HG02973 (cell line): Measurements from ENCODE around the gene AKT1.

ENCODE experiments used
- ATAC-seq: cut with Tn5 transposase; IDR thresholded peaks from one replicate; pipeline ENCODE4 v1.9.1; 2021; ENCODE audit warnings: moderate library complexity; ENCODE audit not compliant: unreplicated experiment

Gene AKT1

DNA sequence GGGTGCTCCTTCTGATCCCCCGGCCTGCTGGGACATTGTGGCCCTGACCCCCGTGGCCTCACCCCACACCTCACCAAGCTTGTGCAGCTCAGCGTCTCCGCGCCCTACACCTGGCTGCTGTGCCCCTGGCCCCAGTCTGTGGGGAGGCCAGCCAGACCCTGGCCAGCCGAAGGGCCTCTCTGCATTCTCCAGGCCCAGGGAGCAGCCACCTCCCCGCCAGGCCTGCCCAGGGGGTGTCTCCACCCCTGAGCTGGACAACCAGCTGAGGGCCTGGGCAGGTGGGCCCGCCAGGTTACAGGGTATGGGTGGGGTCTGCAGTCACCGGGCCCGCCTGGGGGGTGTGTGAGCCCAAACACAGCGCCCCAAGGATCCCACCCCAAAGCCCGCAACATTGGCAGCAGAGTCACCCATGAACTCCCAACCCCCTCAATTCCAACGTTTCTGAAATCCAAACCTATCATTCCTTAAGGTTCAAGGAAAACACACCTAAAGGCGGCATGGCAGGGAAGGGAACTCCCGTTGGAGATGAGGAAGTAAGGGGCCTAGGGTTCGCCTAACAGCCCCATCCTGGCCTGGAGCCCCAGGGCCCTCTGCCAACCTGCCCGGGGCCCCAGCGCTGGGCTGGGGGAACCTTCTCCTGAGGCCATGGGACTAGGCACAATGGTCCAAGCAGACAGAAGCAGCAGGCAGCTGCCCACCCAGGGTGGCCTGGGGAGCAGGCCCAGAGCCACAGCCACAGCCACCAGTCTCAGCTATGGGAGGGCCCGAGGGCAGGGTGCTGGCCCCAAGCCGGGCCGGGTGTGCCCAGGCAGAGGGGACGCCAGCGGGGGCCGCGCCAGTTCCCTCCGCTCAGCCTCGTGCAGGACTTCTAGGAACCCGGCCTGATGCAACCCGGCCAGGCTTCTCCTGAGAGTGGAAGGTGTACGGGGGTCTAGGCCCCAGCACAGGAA lies 8.5 kb downstream of the AKT1 start:
- ATAC-seq = no peak

DNA sequence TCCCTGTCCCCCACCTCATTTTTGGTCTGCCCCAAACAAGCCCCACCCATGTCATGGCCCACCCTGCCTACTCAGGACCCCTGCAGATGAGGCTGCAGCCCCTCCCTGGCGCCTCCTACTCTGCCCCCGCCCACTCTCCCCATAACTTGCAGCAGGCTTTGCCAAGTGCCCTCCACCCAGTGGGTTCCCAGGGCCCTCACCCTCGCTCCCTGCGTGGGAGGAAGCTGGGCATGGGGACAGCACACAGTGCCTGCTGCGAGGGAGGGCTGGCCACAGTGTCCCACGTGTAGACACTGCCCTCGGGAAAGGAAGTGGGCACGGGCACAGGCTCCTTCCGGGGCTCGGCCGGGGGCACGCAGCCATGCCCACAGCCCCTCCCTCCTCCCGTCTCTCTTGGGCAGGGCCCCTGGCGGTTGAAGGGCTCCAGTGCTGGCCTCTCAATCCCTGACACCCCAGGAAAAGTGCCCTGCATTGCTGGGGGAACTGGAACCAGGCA lies 9.4 kb downstream of the AKT1 start:
- no peak for ATAC-seq

DNA sequence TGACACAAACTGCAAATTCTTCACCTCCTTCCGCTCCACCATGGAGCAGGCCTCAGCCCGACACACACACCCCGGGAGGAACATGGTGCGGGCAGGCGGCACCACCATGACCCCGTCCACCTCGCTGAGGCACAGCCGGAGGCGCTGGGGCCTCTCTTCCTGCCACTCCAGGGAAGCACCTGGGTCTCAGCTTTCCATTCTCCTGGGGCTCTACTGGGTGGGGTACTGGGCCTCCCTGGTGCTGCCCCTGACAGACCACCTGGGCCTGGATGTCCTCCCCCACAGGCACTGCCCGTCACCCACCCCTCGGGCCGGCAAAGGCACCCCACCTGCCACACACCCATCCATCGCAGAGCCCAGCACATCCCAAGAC lies 9.9 kb downstream of the AKT1 start:
- no peak for ATAC-seq

DNA sequence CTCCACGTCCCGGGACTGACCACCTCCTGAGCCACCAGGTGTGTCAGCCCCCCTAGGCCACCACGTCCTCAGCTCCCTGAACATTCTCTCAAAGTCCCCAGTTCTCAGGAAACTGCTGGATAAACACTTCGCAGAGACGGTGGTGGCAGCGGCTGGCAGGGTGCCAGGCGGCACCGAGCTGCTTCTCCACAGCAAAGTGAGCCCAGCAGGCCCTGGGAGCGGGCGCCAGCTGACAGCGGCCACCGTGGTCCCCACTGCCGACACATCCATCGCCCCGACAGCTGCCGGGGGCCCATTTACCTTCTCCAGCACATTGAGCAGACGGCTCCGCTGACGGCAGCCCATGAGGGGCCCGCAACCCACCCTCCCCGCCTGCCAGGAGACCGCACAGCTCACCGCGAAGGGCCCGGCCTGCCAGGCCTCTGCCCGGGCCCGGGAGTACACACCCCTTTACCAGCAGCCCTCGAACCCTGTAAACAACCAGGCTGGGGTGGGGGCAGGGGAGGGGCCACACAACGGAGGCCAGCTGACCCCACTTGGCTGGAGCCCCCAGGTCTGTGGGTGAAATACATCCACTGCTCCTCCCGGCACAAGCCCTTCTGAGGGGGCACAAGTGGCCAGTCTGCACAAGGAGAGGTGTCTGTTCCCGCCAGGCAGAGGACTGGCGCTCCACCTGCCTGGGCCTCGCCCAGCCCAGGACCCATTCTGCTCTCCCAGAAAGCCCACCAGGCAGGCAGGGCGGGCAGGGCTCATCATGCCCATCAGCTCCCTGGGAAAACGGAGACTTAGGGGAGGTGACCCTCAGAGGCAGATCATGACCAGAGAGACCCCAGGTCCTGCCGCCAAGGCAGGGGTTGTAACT lies 10.5 kb downstream of the AKT1 start:
- ATAC-seq = no peak

DNA sequence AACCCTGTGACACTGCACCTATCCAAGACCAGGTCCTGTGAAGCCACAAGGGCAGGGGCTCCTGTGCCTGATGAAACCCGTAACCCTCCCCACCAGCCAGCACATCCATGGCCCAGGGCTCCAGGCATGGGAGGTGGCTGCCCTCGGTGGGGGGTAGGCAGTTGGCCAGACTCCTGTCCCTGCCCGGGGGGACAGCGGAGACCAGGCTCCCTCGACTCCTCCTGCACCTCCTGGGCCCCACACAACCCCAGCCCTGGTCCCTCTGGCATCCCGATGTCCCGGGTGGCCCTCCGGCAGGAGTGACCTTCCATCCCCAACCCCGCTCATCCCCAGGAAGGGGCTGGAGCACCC lies 11.4 kb downstream of the AKT1 start:
- no peak for ATAC-seq

DNA sequence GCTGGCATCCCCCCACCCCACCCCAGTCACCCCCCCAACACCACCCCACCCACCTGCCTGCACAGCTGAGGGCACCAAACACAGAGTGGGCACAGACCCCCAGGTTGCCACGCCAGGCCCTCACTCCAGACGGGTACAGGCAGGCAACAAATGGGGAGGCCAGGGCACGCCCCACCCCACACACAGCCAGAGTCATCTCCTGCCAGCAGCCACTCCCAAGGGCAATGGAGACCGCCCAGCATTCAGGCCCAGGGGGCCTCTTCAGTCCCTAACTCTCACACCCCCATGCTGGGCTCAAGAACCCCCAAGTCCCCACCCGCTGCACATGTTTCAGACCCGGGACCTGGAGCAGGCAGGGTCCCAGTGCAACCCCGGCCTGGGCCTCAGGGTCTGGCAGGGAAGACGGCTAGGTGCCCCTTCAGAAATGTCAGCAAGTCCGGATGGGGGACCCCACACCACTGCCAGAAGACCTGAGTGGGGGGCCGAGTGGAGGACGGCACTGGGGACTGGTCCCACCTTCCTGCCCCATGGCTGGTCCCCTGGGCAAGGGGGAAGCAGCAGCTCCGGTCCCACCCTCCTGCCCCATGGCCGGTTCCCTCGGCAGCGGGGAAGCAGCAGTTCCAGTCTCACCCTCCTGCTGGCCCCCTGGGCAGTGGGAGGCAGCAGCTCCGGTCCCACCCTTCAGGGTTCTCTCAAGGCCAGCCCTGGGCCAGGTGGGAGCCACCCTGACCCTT lies 11.9 kb downstream of the AKT1 start:
- ATAC-seq = no peak

DNA sequence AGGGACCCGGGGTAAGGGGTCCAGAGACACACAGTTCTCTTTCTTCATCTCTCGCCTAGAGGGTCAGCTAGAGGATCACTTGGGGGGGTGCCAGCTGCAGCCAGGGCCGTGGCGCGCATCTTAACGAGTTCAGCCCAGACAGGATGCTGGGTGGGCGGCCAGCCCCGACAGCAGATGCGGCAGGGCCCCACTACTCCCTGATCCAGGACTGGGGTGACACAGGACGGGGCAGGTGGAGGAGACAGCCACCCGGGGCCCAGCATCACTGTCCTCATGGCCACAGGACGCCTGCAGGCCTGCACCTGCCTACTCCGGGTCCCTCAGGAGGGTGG lies 12.8 kb downstream of the AKT1 start:
- ATAC-seq = no peak

DNA sequence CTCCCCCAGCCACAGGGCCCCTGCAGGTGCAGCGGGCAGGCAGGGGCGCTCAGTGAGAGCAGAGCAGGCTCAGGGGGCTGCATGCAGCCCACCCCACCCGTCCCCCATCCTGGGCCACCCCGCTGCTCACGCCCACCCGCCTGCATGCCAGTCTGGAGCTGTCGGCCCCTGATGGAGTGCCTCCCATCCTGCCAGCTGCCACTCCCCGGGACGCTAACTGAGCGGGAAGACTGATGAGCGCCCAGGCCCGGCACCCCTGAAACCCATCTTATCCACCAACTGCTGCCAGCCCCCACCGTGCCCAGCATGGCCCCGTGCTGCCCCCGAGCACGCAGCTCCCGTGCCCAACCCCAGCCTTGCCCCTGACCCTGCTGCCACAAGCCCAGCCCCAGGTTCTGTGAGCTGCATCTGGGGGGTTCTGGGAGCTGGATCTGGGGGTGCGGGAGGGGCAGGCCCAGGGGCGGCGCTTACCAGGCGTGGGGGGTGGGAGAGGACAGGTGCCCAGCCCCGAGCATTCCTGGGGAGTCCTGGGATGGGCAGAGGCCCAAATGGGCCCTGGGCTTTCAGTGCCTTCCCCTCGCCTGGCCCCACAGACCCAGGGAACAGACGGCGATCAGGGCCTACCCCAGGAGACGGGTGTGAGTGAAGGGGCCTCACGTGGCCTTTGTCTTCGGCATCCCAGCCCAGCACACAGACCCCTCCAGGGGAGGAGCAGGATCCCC lies 13.3 kb downstream of the AKT1 start:
- ATAC-seq = no peak

DNA sequence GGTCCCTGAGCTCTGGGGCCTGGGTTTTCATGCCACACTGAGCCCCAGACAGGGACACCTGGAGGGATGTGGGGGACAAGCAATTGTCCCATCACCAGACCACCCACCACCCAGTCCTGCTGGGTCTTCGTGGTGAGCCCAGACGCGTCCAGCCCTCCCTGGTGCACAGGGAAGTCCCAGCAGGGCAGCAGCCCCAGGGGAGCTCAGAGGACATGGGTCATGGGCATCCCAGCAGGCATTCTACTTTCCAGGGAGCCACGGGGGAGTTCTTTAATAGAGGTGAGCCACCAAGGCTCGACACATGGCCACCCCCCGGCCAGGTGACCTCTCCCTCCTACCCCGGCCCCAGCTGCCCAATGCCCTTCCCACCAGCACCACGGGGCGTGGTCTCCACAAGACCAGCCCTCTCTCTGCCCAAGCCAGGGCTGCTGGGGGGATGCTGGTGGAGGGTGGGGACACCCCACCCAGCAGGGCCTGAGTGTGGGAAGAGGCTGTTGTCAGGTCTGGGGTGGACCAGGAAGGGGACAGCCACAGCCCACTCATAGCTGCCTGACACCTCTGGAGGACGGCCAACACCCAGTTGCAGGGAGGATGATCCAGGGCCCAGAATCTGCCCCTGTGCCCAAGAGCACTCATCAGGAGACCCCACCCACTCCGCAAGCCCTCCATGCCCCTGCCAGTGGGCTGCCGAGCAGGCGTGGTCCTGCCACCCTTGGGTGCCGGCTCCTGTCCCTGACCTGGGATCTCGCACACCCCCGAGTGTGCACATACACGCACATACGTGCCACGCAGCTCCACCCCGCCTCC lies 14.1 kb downstream of the AKT1 start:
- no peak for ATAC-seq

DNA sequence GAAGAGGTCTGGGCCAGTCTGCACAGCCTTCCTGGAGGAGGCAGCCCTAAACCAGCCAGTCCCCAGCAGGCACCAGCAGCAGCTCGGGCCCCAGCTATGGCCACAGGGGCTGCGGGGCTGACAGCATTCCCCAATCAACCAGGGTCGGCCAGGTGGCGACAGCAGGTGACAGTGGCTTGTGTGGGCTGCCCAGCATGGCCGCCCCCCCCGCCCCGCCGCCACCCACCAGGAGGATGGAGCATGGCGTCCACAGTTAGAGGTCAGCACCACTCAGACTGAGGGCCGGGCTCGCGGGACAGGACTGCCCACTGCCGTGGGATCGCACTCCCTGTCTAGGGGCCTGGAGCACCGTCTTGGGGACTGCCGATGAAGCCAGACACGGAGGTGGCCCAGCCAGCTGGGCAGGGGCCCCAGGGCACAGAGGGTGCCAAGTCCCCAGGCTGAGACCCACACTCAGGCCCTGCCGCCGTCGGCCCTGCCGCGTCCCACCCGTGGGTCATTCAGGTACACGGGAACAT lies 15.0 kb downstream of the AKT1 start:
- no peak for ATAC-seq

DNA sequence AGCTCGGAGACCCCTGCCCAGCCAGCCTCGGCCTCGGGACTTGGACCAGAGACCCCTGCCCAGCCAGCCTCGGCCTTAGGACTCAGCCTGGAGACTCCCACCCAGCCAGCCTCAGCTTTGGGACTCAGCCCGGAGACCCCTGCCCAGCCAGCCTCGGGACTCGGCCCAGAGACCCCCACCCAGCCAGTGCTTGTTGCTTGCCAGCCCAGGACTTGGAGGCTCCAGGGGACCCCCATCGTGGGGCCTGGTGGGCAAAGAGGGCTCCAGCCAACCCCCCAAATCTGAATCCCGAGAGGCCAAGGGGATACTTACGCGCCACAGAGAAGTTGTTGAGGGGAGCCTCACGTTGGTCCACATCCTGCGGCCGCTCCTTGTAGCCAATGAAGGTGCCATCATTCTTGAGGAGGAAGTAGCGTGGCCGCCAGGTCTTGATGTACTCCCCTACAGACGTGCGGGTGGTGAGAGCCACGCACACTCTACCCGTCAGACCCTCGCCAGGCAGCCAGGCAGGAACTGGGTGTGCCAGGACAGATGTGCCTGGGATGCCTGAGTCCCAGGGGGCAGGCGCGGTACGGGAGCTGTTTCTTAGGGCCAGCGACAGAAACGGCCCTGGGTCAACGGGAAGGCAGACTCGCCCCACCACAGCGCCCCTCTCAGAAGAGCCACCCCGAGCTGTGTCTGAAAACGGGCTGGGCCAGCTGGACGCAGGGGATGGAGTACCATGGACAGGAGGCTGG lies 15.6 kb downstream of the AKT1 start:
- no peak for ATAC-seq

DNA sequence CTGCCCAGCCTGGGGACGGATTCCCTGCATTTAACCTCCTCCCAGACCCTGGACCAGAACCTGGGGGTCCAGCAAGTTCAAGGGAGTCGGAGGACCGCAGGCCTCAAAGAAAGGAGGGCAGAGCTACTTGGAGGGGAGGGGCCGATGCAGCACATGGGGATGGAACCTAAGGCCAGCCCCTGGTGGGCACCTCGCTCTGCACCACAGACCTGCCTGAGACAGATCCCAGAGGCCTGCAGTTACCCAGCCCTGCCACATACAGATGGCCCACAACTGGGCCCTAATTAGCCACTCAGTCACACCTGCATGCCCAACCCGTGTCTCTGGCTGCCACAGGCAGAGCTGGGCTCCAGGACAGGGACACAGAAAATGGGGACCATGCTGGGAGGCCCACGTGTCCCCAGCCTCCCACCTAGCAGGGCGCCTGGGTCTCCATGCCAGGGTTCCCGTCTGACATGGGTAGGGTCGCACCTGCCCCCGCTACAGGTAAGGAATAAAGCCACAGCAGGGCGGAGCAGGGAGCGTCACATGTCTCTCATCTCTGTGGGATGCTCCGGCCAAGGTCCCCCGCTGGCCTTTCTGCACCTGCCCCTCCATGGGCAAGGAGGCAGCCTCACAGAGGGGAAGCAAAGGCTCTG lies 16.7 kb downstream of the AKT1 start:
- ATAC-seq = no peak

DNA sequence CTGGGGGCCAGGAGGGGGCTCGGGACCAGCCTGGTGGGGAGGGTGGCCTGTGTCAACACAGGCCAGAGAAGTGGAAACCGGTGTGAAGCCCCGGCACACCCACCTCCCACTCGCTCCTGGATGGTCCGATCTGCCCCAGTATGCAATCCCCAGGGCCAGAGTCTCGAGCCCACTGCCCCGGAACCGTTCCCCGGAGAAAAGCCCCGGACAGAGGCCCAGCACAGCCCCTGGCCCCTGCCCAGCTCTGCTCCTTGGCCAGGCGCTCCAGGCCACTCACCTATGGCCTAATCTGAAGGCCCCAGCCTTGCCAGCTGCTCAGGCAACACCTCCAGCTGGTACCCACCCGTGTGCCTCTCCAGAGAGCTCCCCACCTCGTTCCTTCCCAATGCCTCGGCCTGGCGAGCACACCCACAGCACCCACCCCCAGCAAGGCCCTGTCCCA lies 17.7 kb downstream of the AKT1 start:
- ATAC-seq = no peak

DNA sequence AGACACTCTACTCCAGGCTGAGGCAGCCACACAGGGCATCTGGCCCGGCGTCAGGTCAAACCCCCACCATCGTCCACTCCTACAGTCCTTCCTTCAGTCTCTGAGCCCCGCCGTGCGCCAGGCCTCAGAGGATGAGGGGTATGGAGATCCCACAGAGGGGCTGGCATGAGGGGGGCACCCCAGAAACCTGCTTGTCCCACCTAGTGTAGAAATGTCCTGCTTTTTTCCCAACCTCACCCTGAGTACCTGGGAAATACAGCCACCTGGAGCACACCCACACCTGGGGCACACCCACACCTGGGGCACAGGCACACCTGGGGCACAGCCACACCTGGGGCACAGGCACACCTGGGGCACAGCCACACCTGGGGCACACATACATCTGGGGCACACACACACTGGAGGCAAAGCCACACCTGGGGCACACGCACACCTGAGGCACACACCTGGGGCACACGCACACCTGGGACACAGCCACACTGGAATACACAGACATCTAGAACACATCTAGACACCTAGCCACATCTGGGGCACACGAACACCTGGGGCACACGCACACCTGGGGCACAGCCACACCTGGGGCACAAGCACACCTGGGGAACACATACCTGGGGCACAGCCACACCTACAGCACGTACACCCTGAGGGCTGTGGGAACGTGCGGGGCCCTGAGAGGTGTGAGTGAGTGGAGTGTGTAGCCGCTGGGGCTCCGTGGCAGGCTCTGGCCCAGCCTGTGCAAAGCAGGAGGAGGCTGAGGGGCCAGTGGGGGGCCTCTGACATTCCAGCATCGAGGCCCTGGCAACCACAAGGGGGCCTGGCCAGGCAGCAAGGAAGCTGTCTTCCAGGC lies 18.4 kb downstream of the AKT1 start:
- ATAC-seq = no peak

DNA sequence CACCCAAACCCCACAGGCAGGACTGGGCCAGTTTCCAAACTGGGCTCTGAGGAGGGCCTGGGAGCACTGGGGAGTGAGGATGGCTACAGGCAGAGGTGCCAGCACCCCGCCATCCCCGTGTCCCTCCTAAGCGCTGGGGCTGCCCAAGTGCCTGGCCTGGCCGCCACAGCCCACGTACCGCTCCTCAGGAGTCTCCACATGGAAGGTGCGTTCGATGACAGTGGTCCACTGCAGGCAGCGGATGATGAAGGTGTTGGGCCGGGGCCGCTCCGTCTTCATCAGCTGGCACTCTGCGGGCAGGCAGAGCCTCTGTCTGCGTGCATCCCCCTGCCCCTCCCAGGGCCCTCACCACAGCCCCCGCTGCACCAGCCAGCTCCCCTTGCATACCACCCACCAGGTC lies 19.1 kb downstream of the AKT1 start:
- no peak for ATAC-seq

DNA sequence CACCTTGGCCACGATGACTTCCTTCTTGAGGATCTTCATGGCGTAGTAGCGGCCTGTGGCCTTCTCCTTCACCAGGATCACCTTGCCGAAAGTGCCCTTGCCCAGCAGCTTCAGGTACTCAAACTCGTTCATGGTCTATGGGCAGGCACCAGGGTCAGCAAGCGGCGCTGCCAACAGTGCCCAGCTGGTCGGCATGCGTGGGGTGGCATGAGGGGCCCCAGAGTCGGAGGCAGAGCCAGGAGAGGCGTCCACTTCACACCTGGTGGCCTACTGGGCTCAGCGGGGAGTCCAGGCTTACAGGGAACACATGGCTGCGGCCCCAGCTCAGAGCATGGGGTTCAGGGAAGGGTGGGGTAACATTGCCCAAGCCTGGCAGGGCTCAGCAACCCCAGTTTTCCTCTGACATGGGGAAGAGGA lies 20.5 kb downstream of the AKT1 start:
- no peak for ATAC-seq

DNA sequence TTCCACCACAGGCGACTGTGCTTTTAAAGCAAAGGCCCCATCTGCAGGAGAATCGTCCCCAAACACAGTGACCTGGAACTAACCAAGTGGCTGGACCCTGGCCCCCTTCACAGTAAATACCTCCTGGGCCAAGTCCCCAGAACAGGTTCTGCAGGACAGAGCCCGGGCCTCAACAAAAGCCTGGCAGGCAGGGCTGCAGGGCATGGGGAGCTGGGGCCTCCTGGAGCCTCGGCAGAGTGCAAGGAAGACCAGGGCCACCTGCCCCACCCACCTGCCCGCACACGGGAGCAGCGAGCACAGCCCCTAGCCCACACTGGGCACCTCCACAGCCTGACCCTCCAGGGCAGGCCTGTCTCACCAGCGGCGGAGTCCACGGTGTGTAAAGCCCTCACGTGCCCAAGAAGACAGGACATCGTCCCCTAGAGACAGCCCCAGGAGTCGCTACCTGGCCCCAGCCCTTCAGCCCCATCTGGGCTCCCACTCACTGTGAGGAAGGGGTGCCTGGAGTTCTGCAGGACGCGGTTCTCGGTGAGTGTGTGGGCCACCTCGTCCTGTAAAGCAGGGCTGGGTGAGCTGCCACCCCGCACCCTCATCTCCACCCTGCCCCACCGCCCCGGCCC lies 21.0 kb downstream of the AKT1 start:
- no peak for ATAC-seq
